ENCODE data around the gene ATP1B2.

The ATP1B2 gene

GRCh38 chr17:7704601-7705268 is 54.0 kb downstream of the ATP1B2 start, which contains the start of gene EFNB3:
EFNB3 (plus strand) TSS chr17:7705202; CDS start chr17:7705599, 397 bp downstream.
- no peak within 1 kb of the TSS for H3K27ac ChIP-seq (ENCODE audit: low read length)
- H3K4me1 ChIP-seq (ENCODE audit: insufficient read depth, low read length), result peaks cover 12% of the 10 kb centered on the region; the same call in 1 of the 2 replicates
- H3K27me3 ChIP-seq (ENCODE audit: insufficient read depth, low read length), result peaks cover 26% of the 10 kb centered on the region
- H3K9ac ChIP-seq (ENCODE audit: low read depth, low read length), result peak within 1 kb of the TSS; percentile 66; the same call in 1 of the 2 replicates
- peak within 1 kb of the TSS; percentile 79 for H3K4me3 ChIP-seq (ENCODE audit: low read length)
- no peaks in the 10 kb centered on the region for H3K9me3 ChIP-seq (ENCODE audit: insufficient read depth, low read depth, low read length)
- peaks cover 13% of the 10 kb centered on the region; the same call in 1 of the 2 replicates for H3K36me3 ChIP-seq (ENCODE audit: insufficient read depth, low read depth, low read length)

- Histone ChIP-seq H3K27ac (ENCODE audit: low read length) (no peak overlapping the region), H3K27me3 (ENCODE audit: insufficient read depth, low read length) (peaks cover 26% of the 10 kb centered on the region), H3K4me3 (ENCODE audit: low read length) (peak overlapping the region; percentile 79), H3K4me1 (ENCODE audit: insufficient read depth, low read length) (peaks cover 12% of the 10 kb centered on the region; the same call in 1 of the 2 replicates), H3K9ac (ENCODE audit: low read depth, low read length) (peak overlapping the region; percentile 38; the same call in 1 of the 2 replicates), H3K36me3 (ENCODE audit: insufficient read depth, low read depth, low read length) (peaks cover 11% of the 10 kb centered on the region; the same call in 1 of the 2 replicates), H3K9me3 (ENCODE audit: insufficient read depth, low read depth, low read length) (no peaks in the 10 kb centered on the region)
Observed at GRCh38 chr17:7705269-7706255, 54.8 kb downstream of the ATP1B2 start.

- no peak overlapping the region for H3K27ac ChIP-seq (ENCODE audit: low read length)
- H3K9ac ChIP-seq (ENCODE audit: low read depth, low read length), result no peak overlapping the region
- 0 out of 2 replicates have a peak, but pooled peaks cover 3% of the 10 kb centered on the region for H3K36me3 ChIP-seq (ENCODE audit: insufficient read depth, low read depth, low read length)
- peak overlapping the region; percentile 79; the same call in 1 of the 2 replicates for H3K4me3 ChIP-seq (ENCODE audit: low read length)
- no peaks in the 10 kb centered on the region for H3K9me3 ChIP-seq (ENCODE audit: insufficient read depth, low read depth, low read length)
- H3K27me3 ChIP-seq (ENCODE audit: insufficient read depth, low read length), result peaks cover 31% of the 10 kb centered on the region
- H3K4me1 ChIP-seq (ENCODE audit: insufficient read depth, low read length), result peaks cover 20% of the 10 kb centered on the region; the same call in 1 of the 2 replicates
Observed at GRCh38 chr17:7706631-7707354, 56.1 kb downstream of the ATP1B2 start.
